H9 (cell line): ENCODE results near the gene VWA5B1. TPM values are rescaled to one million over a fixed set of nuclear protein-coding genes. Genes with fewer than 3 reads are reported as not detected.

Experiments
- DNase-seq: peaks from one replicate; pipeline ENCODE4 v3.0.0-alpha.2; 2017
- H2AFZ ChIP-seq: one replicate; pipeline ENCODE4 v1.6.1; 2013; ENCODE audit warnings: mild to moderate bottlenecking, low read length, control low read depth, moderate library complexity
- H2AK5ac ChIP-seq: 2 replicates; pipeline ENCODE4 v1.6.1; 2013; ENCODE audit warnings: low read length, control low read depth, mixed read lengths; ENCODE audit not compliant: insufficient read length
- H2BK120ac ChIP-seq: one replicate; pipeline ENCODE4 v1.6.1; 2013; ENCODE audit warnings: low read depth, mild to moderate bottlenecking, low read length, control low read depth, inconsistent platforms; ENCODE audit not compliant: poor library complexity, severe bottlenecking
- H2BK12ac ChIP-seq: 2 replicates; pipeline ENCODE4 v1.6.1; 2013; ENCODE audit warnings: low read length, control low read depth, mixed read lengths, low read depth; ENCODE audit not compliant: insufficient read length
- H2BK15ac ChIP-seq: 2 replicates; pipeline ENCODE4 v1.6.1; 2013; ENCODE audit warnings: low read depth, low read length, control low read depth
- H2BK20ac ChIP-seq: one replicate; pipeline ENCODE4 v1.6.1; 2013; ENCODE audit warnings: low read depth, mild to moderate bottlenecking, low read length, control low read depth, inconsistent platforms; ENCODE audit not compliant: poor library complexity, severe bottlenecking
- H2BK5ac ChIP-seq: 2 replicates; pipeline ENCODE4 v1.6.1; 2013; ENCODE audit warnings: low read length, control low read depth, mixed read lengths; ENCODE audit not compliant: insufficient read length
- H3K14ac ChIP-seq: 2 replicates; pipeline ENCODE4 v1.6.1; 2013; ENCODE audit warnings: low read length, control low read depth; ENCODE audit not compliant: insufficient read depth
- H3K18ac ChIP-seq: 2 replicates; pipeline ENCODE4 v1.6.1; 2013; ENCODE audit warnings: low read depth, mild to moderate bottlenecking, mixed read lengths, low read length, control low read depth; ENCODE audit not compliant: insufficient read length
- H3K23ac ChIP-seq: 2 replicates; pipeline ENCODE4 v1.6.1; 2013; ENCODE audit warnings: low read length, control low read depth, mixed read lengths, low read depth; ENCODE audit not compliant: insufficient read length
- H3K23me2 ChIP-seq: 2 replicates; pipeline ENCODE4 v1.6.1; 2013; ENCODE audit warnings: low read depth, mild to moderate bottlenecking, mixed read lengths, low read length, control low read depth; ENCODE audit not compliant: insufficient read length, poor library complexity, severe bottlenecking
- H3K27ac ChIP-seq: 2 replicates; pipeline ENCODE4 v1.5.1; 2013; ENCODE audit warnings: low read length, control low read depth, mixed read lengths, low read depth; ENCODE audit not compliant: insufficient read length
- H3K27me3 ChIP-seq: 2 replicates; pipeline ENCODE4 v1.6.1; 2013; ENCODE audit warnings: low read length, control low read depth, inconsistent platforms; ENCODE audit not compliant: insufficient read depth
- H3K4ac ChIP-seq: 2 replicates; pipeline ENCODE4 v1.6.1; 2013; ENCODE audit warnings: low read depth, mild to moderate bottlenecking, control low read depth, inconsistent platforms, low read length, moderate library complexity
- H3K4me1 ChIP-seq: 2 replicates; pipeline ENCODE4 v1.6.1; 2013; ENCODE audit warnings: low read length, control low read depth, inconsistent platforms; ENCODE audit not compliant: insufficient read depth
- H3K4me2 ChIP-seq: 2 replicates; pipeline ENCODE4 v1.6.1; 2013; ENCODE audit warnings: low read length, control low read depth, mixed read lengths; ENCODE audit not compliant: insufficient read length, insufficient read depth
- H3K56ac ChIP-seq: 2 replicates; pipeline ENCODE4 v1.6.1; 2013; ENCODE audit warnings: low read depth, mild to moderate bottlenecking, mixed read lengths, low read length, control low read depth; ENCODE audit not compliant: insufficient read length
- H3K79me1 ChIP-seq: 2 replicates; pipeline ENCODE4 v1.6.1; 2013; ENCODE audit warnings: low read depth, mild to moderate bottlenecking, moderate library complexity, low read length, control low read depth, inconsistent platforms; ENCODE audit not compliant: insufficient read depth, poor library complexity, severe bottlenecking
- H3K79me2 ChIP-seq: 2 replicates; pipeline ENCODE4 v1.6.1; 2013; ENCODE audit warnings: low read length, control low read depth, inconsistent platforms; ENCODE audit not compliant: insufficient read depth
- H3K9ac ChIP-seq: 2 replicates; pipeline ENCODE4 v1.6.1; 2013; ENCODE audit warnings: low read length, control low read depth, mixed read lengths; ENCODE audit not compliant: insufficient read length; ENCODE audit errors: extremely low read depth
- H3K9me3 ChIP-seq: one replicate; pipeline ENCODE4 v1.6.1; 2013; ENCODE audit warnings: low read depth, low read length, inconsistent platforms; ENCODE audit not compliant: control insufficient read depth
- H3T11ph ChIP-seq: one replicate; pipeline ENCODE4 v1.6.1; 2013; ENCODE audit warnings: mild to moderate bottlenecking, low read length, control low read depth, inconsistent platforms
- H4K20me1 ChIP-seq: one replicate; pipeline ENCODE4 v1.6.1; 2013; ENCODE audit not compliant: control insufficient read depth, insufficient read length, insufficient read depth
- H4K5ac ChIP-seq: 2 replicates; pipeline ENCODE4 v1.6.1; 2013; ENCODE audit warnings: low read depth, mild to moderate bottlenecking, mixed read lengths, low read length, control low read depth; ENCODE audit not compliant: insufficient read length
- H4K8ac ChIP-seq: replicated peaks from 2 replicates; pipeline ENCODE4 v1.6.1; 2013; ENCODE audit warnings: low read length, control low read depth, mixed read lengths, low read depth; ENCODE audit not compliant: insufficient read length
- H4K91ac ChIP-seq: 2 replicates; pipeline ENCODE4 v1.6.1; 2013; ENCODE audit warnings: low read depth, mild to moderate bottlenecking, moderate library complexity, mixed read lengths, low read length, control low read depth; ENCODE audit not compliant: insufficient read length
- H3K27ac Mint-ChIP-seq, 3 experiments: 2 replicates in 2 of 3; 3 replicates in 1 of 3; pipeline ENCODE4 v1.8.0; 2020 to 2021; ENCODE audit warnings: mixed read lengths in 3 of 3, mild to moderate bottlenecking in 1 of 3, moderate library complexity in 1 of 3
- H3K27me3 Mint-ChIP-seq: 2 replicates; pipeline ENCODE4 v1.8.0; 2021; ENCODE audit warnings: low read depth, mild to moderate bottlenecking, moderate library complexity, mixed read lengths
- H3K36me3 Mint-ChIP-seq, 3 experiments: 2 replicates in 2 of 3; 3 replicates in 1 of 3; pipeline ENCODE4 v1.8.0; 2020 to 2021; ENCODE audit warnings: low read depth in 3 of 3, mixed read lengths in 3 of 3; ENCODE audit not compliant: insufficient read depth in 1 of 3
- H3K4me1 Mint-ChIP-seq, 2 experiments: 2 replicates each; pipeline ENCODE4 v1.8.0; 2020; ENCODE audit warnings: mixed read lengths in 2 of 2
- H3K4me3 Mint-ChIP-seq, 2 experiments: 2 replicates in 1 of 2; 3 replicates in 1 of 2; pipeline ENCODE4 v1.8.0; 2020 to 2021; ENCODE audit warnings: mild to moderate bottlenecking in 2 of 2, mixed read lengths in 2 of 2, moderate library complexity in 1 of 2
- H3K9me3 Mint-ChIP-seq, 2 experiments: 2 replicates in 1 of 2; 3 replicates in 1 of 2; pipeline ENCODE4 v1.8.0; 2020; ENCODE audit warnings: mild to moderate bottlenecking in 2 of 2, mixed read lengths in 2 of 2, moderate library complexity in 1 of 2
- CTCF ChIP-seq: fragments of 200-600 bp; sonication (generic); conservative IDR thresholded peaks from 3 replicates; pipeline ENCODE4 v1.8.0; 2021; ENCODE audit warnings: antibody characterized with exemption, mild to moderate bottlenecking
- WGBS: extraction: QIAGEN DNeasy Blood & Tissue Kit; methylation state at CpG from one replicate; pipeline ENCODE4 v1.1.7; 2013; ENCODE audit warnings: missing lambda C conversion rate, low lambda C conversion rate, mixed read lengths; ENCODE audit not compliant: insufficient read length; ENCODE audit errors: extremely low coverage; 5-methylcytosine and 5-hydroxymethylcytosine counted together
- total RNA-seq: library from RNA; stranded (reverse); gene quantifications from 2 replicates; pipeline ENCODE4 v1.2.1, GENCODE V29; 2021

VWA5B1 gene
- total RNA-seq, 1 experiment from 2014 or later, result not detected

GRCh38 chr1:20348326-20348915 lies 57.7 kb downstream of the VWA5B1 start:
- no peak overlapping the region for H4K8ac ChIP-seq
- no peak overlapping the region for H4K5ac ChIP-seq
- H3K79me1 ChIP-seq, result no peaks in the 10 kb centered on the region
- whole genome bisulfite sequencing, result no CpG with 5 or more reads among the region's 13 CpGs
- H3K27me3 ChIP-seq, result no peaks in the 10 kb centered on the region
- no peak for DNase-seq
- peaks cover 9 to 15% of the 10 kb centered on the region in 2 experiments for H3K4me1 Mint-ChIP-seq
- H3K9me3 Mint-ChIP-seq, result peaks cover 0 to 5% of the 10 kb centered on the region in 2 experiments; a peak in 4 of 5 replicates
- no peak overlapping the region for H2BK20ac ChIP-seq
- no peak overlapping the region for H2BK120ac ChIP-seq
- H3K23me2 ChIP-seq, result peaks cover 4% of the 10 kb centered on the region
- H3K36me3 Mint-ChIP-seq, result no peaks in the 10 kb centered on the region
- no peak overlapping the region for H3K14ac ChIP-seq
- no peak overlapping the region for H3K4me3 Mint-ChIP-seq
- H2BK5ac ChIP-seq, result no peak overlapping the region
- H2BK15ac ChIP-seq, result no peak overlapping the region
- no peak for TF ChIP-seq CTCF
- H4K20me1 ChIP-seq, result no peaks in the 10 kb centered on the region
- H4K91ac ChIP-seq, result no peak overlapping the region
- no peak overlapping the region for H3K9ac ChIP-seq
- no peak overlapping the region for H3K23ac ChIP-seq
- H3K56ac ChIP-seq, result no peak overlapping the region
- H3K27ac Mint-ChIP-seq, result peak overlapping the region in 1 of 3 experiments; percentile 95; a peak in 1 of 7 replicates
- no peaks in the 10 kb centered on the region for H3K79me2 ChIP-seq
- H3K18ac ChIP-seq, result no peak overlapping the region
- H3K27me3 Mint-ChIP-seq, result peaks cover 28% of the 10 kb centered on the region
- H3K4me1 ChIP-seq, result no peaks in the 10 kb centered on the region
- no peaks in the 10 kb centered on the region for H3K9me3 ChIP-seq
- no peak overlapping the region for H2AK5ac ChIP-seq
- H3K4me2 ChIP-seq, result no peak overlapping the region
- H2AFZ ChIP-seq, result no peak overlapping the region
- no peak overlapping the region for H3K27ac ChIP-seq
- no peak overlapping the region for H3K4ac ChIP-seq
- no peak overlapping the region for H3T11ph ChIP-seq
- H2BK12ac ChIP-seq, result no peak overlapping the region
